ENCODE results near the gene ARFGEF3. TPM values are rescaled to one million over a fixed set of nuclear protein-coding genes. Genes with fewer than 3 reads are reported as not detected.

Gene ARFGEF3
- polyA plus RNA-seq, 1 of the 3 experiments (the other 2 are of a cell fraction) = not detected

DNA sequence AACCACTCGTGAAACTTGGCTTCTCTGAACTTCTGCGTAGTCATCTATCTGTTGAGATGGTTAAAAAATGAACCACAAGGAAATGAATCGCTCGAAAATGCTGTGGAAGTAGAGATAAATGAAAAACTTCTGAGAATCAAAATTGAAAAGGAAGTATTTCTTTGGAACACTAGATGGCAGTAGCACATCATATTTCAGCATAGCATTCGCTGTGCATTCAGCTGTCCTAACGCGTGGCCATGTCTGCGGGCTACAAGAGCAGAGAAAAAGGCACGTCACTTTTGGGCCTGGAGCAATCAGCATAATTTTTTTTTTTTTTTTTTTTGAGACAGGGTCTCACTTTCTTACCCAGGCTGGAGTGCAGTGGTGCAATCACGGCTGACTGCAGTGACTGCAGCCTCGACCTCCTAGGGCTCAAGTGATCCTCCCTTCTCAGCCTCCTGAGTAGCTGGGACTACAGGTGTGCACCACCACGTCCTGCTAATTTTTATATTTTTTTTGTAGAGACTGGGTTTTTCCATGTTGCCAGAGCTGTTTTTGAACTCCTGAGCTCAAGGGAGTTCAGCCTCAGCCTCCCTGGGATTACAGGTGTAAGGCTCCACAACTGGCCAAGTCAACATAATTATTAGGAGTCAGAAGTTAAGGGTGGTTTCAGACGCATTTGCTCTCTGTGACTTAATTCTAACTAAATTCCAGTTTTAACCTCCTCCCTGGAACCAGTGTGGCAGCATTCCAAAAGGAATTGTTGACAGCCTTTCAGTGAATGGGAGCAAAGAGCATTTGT, 45.7 kb upstream of the ARFGEF3 start:
- H3K9me2 ChIP-seq = no peaks in the 10 kb centered on the region
- POLR2A ChIA-PET = no interaction called here
- no peak overlapping the region for H3K4me2 ChIP-seq
- H4K20me1 ChIP-seq (ENCODE audit: insufficient read depth) = no peaks in the 10 kb centered on the region
- no peak overlapping the region; a peak in 1 of 4 replicates for H3K4me3 ChIP-seq (ENCODE audit: low read depth in 2 of 2, low read length in 1 of 2)
- H3K9ac ChIP-seq = no peak overlapping the region
- DNase-seq = peak; percentile 51
- H3K79me2 ChIP-seq (ENCODE audit: insufficient read depth) = no peaks in the 10 kb centered on the region
- TF ChIP-seq GABPA (IDR thresholded peaks at IDR 0.05; ENCODE audit: low read depth) = no peak
- TF ChIP-seq TAF1 (IDR thresholded peaks at IDR 0.05; ENCODE audit: borderline replicate concordance, low read depth, low read length) = no peak
- no peak for TF ChIP-seq ELF1 (IDR thresholded peaks at IDR 0.05)
- peak; percentile 87 for TF ChIP-seq RAD21 (IDR thresholded peaks at IDR 0.05; ENCODE audit: low read length)
- 0 out of 2 replicates have a peak, but pooled peaks have one; percentile 7 for TF ChIP-seq RCOR1 (IDR thresholded peaks at IDR 0.05; ENCODE audit: low read length)
- no peak for TF ChIP-seq RFX5 (IDR thresholded peaks at IDR 0.05; ENCODE audit: low read length)
- TF ChIP-seq, protein P1, sequence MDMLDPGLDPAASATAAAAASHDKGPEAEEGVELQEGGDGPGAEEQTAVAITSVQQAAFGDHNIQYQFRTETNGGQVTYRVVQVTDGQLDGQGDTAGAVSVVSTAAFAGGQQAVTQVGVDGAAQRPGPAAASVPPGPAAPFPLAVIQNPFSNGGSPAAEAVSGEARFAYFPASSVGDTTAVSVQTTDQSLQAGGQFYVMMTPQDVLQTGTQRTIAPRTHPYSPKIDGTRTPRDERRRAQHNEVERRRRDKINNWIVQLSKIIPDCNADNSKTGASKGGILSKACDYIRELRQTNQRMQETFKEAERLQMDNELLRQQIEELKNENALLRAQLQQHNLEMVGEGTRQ (IDR thresholded peaks at IDR 0.05; ENCODE audit: borderline replicate concordance, low read depth, low read length) = no peak
- TF ChIP-seq, protein P2, sequence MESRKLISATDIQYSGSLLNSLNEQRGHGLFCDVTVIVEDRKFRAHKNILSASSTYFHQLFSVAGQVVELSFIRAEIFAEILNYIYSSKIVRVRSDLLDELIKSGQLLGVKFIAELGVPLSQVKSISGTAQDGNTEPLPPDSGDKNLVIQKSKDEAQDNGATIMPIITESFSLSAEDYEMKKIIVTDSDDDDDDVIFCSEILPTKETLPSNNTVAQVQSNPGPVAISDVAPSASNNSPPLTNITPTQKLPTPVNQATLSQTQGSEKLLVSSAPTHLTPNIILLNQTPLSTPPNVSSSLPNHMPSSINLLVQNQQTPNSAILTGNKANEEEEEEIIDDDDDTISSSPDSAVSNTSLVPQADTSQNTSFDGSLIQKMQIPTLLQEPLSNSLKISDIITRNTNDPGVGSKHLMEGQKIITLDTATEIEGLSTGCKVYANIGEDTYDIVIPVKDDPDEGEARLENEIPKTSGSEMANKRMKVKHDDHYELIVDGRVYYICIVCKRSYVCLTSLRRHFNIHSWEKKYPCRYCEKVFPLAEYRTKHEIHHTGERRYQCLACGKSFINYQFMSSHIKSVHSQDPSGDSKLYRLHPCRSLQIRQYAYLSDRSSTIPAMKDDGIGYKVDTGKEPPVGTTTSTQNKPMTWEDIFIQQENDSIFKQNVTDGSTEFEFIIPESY (IDR thresholded peaks at IDR 0.05; ENCODE audit: borderline replicate concordance, low read depth) = no peak
- no peak for TF ChIP-seq FOSL2 (IDR thresholded peaks at IDR 0.05; ENCODE audit: borderline replicate concordance, low read depth)
- TF ChIP-seq SMC3 (IDR thresholded peaks at IDR 0.05; ENCODE audit: low read depth, low read length) = peak; percentile 59
- TF ChIP-seq, protein P3, sequence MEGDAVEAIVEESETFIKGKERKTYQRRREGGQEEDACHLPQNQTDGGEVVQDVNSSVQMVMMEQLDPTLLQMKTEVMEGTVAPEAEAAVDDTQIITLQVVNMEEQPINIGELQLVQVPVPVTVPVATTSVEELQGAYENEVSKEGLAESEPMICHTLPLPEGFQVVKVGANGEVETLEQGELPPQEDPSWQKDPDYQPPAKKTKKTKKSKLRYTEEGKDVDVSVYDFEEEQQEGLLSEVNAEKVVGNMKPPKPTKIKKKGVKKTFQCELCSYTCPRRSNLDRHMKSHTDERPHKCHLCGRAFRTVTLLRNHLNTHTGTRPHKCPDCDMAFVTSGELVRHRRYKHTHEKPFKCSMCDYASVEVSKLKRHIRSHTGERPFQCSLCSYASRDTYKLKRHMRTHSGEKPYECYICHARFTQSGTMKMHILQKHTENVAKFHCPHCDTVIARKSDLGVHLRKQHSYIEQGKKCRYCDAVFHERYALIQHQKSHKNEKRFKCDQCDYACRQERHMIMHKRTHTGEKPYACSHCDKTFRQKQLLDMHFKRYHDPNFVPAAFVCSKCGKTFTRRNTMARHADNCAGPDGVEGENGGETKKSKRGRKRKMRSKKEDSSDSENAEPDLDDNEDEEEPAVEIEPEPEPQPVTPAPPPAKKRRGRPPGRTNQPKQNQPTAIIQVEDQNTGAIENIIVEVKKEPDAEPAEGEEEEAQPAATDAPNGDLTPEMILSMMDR (IDR thresholded peaks at IDR 0.05) = peak; percentile 71
- no peak for TF ChIP-seq FOXM1 (IDR thresholded peaks at IDR 0.05; ENCODE audit: low read depth)
- no peak for TF ChIP-seq TEAD4 (IDR thresholded peaks at IDR 0.05; ENCODE audit: borderline replicate concordance, insufficient read depth)
- no peak overlapping the region for H3K27ac ChIP-seq (ENCODE audit: low read depth in 2 of 2, low read length in 1 of 2)
- H3K27me3 ChIP-seq (ENCODE audit: insufficient read depth) = peaks cover 16% of the 10 kb centered on the region; the same call in 1 of the 2 replicates
- H3K4me1 ChIP-seq (ENCODE audit: control insufficient read depth in 1 of 2, insufficient read depth in 2 of 2, low read depth in 1 of 2, low read length in 1 of 2) = no peaks in the 10 kb centered on the region
- no peaks in the 10 kb centered on the region for H3K36me3 ChIP-seq (replicated peaks in 1 of 2; ENCODE audit: control insufficient read depth in 1 of 2, insufficient read depth in 2 of 2, low read length in 1 of 2)
- no peaks in the 10 kb centered on the region for H3F3A ChIP-seq (replicated peaks; ENCODE audit: insufficient read depth)
- H3K9me3 ChIP-seq = no peaks in the 10 kb centered on the region
- CTCF ChIA-PET = interaction anchor here (0.6 to 3.3 kb wide), 39 partner anchors 8 to 1249 kb away, joined by 3 to 42 read pairs (median 4); partner anchors contain the start of genes HEBP2 and PERP
- no peak overlapping the region for H2AFZ ChIP-seq (ENCODE audit: low read depth)
- WGBS (ENCODE audit: low lambda C conversion rate) = 5% methylated on average over 13 of the region's 13 CpGs
